ENCODE measurements around the gene KRTAP12-2.

Gene KRTAP12-2

GRCh38 chr21:44666401-44667320 is at the start of gene KRTAP12-2:
Gene KRTAP12-2, minus strand, starts transcription at chr21:44666927. Its CDS starts 41 bp downstream, at chr21:44666886.
- DNase-seq = peak; percentile 61

- no peak for DNase-seq
Measured at GRCh38 chr21:44714905-44715304, 48.2 kb upstream of the KRTAP12-2 start.

- no peak for DNase-seq
Measured at GRCh38 chr21:44713846-44714245, 47.1 kb upstream of the KRTAP12-2 start.

DNA sequence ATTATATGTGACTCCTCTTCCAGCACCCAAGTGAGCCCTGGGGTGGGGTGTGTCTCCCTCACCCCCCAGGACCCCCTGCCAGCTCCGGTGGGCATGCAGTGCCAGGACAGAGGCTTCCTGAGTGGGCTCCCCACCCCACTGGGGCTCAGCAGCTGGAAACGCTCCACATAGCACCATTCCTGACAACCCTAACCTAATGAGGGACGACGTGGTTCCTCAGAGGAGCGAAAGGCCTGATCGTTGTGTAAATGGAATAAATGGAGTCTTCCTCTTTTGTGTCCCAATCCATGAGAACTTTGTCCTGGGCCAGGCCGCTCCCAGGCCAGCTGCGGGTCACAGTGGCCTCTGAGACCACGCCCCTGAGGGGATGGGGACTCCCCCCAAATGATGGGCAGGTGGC is 46.4 kb upstream of the KRTAP12-2 start:
- no peak for DNase-seq

DNA sequence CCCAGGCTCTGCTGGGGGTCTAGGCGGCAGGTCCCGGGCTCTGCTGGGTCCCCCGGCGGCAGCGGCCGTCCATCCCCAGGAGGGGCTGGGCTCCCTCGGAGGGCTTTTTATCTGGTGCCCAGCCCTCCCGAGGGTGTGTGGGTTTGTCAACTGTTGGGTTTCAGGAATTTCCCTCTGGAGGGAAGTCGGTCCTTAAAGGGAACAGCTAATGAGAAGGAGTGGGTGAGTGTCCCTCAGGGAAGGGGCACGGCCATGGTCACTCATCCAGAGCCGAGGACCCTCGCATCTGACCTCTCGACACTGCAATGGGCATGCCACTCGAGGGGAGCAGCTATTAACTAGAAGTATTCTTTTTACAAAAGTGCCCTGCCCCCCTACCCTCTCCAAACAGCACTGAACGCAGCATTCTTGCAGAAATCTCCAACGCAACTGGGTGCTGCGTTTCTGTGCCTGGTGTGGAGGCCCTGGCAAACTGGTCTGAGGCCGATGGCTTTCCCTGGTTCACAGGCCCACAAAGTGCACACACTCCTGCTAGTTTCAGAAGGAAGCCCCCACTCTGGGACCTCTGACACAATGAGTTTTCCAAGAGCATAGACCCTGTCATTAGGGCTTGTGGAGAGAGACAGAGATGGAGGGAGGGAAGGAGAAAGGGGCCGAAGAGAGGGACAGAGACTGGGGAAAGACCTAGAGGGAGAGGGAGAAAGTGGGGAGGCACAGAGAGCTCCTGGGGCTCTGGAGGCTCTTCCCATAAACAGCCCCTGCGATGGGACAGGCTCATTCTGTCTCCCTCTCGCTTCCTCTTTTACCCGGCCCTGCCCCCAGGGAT is 45.7 kb upstream of the KRTAP12-2 start:
- no peak for DNase-seq

- DNase-seq = no peak
Measured at GRCh38 chr21:44711327-44712202, 44.8 kb upstream of the KRTAP12-2 start, which contains the start of gene TSPEAR. Gene TSPEAR, minus strand, starts transcription at chr21:44711572. Its CDS starts 58 bp downstream, at chr21:44711514.

- DNase-seq = no peak
Measured at GRCh38 chr21:44710756-44711326, 44.1 kb upstream of the KRTAP12-2 start.

GRCh38 chr21:44710294-44710665 is 43.6 kb upstream of the KRTAP12-2 start:
- no peak for DNase-seq

DNA sequence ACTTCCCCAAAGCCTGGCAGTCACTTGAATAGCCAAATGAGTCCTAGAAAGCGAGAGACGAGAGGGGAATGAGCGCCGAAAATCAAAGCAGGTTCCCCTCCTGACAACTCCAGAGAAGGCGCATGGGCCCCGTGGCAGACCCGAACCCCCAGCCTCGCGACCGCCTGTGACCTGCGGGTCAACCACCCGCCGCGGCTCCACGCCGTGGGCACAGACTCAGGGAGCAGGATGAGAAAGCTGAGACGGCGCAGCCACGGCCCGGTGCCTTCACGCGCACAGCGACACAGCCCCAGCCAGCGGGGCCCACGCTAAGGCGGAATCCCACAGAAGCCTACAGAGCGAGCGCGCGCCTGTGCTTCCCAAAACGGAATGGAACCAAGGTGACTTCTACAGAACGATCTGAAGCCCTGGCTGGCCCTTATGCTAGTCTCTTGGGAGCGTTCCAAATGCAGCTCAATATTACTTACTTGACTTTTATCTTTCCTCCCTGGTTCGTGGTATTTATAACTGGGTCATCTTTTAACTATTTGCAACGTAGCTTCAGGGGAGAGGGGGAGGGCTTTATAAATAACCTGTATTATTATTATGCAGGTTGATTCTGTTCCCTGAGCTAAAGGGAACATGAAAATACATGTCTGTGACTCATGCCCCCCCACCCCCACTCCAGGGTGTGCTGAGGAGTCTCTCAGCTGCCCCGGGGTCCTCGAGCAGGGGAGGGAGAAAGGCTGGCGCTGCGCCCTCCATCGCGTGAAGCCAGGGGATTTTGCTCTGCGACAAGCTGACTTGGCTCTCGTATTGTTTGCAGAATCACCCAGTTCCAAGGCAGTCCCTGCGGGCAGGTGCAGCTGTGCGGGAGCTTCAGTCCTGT is 42.9 kb upstream of the KRTAP12-2 start:
- DNase-seq = no peak

DNA sequence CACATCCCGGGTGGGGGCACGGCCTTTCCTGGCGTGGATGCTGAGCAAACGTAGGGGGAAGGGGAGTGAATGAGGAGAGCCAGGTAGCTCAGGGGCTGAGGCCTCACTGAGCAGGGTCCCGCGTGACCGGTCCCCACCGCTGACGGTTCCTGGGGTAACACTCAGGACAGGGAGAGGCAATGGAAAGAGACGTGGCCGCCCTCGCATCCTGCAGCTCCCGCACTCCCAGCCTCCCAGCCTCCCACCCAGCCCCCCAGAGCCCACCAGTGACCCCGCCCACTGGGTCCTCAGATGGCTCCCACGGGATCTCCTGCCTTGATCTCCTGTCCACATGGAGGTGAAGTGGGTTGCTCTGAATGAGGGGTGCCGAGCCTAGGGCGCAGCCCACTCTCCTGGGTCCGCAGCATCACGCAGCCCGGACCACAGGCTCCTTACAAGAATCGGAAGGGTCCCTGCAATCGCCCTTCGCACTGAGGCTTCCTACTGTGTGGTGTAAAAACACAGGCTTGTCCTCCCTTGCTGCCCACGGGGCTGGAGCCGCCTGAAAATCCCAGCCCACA is 42.2 kb upstream of the KRTAP12-2 start:
- DNase-seq = no peak

- no peak for DNase-seq
Measured at GRCh38 chr21:44708213-44708865, 41.6 kb upstream of the KRTAP12-2 start.

- DNase-seq = no peak
Measured at GRCh38 chr21:44706706-44707581, 40.2 kb upstream of the KRTAP12-2 start.

GRCh38 chr21:44706026-44706705 is 39.4 kb upstream of the KRTAP12-2 start:
- DNase-seq = no peak

GRCh38 chr21:44704636-44705001 is 37.9 kb upstream of the KRTAP12-2 start:
- DNase-seq = no peak

- no peak for DNase-seq
Measured at GRCh38 chr21:44703731-44704635, 37.3 kb upstream of the KRTAP12-2 start.

GRCh38 chr21:44702973-44703730 is 36.4 kb upstream of the KRTAP12-2 start:
- no peak for DNase-seq
